Activated T-cell treated with anti-CD3 and anti-CD28 coated beads, Interleukin-2, amount 50 U/mL, for 48 hours (primary cell): Measurements from ENCODE around the gene TCTN2.
A peak's percentile ranks its signal among the peaks of the same experiment; 100 is the strongest.

Source experiments
- DNase-seq, 2 experiments: peaks; one replicate each; pipeline ENCODE4 v3.0.0-alpha.2; 2020

Gene TCTN2

GRCh38 chr12:123690191-123690840, 19.4 kb downstream of the TCTN2 start:
- DNase-seq = no peak

GRCh38 chr12:123696207-123696606, 25.3 kb downstream of the TCTN2 start:
- no peak for DNase-seq

- no peak for DNase-seq
These were observed 25.7 kb downstream of the TCTN2 start for GRCh38 chr12:123696646-123697045.

GRCh38 chr12:123705935-123706334, 35.0 kb downstream of the TCTN2 start:
- DNase-seq = peak in 1 of 2 experiments; percentile 36

- DNase-seq = no peak
These were observed 36.6 kb downstream of the TCTN2 start for GRCh38 chr12:123707466-123707865.

DNA sequence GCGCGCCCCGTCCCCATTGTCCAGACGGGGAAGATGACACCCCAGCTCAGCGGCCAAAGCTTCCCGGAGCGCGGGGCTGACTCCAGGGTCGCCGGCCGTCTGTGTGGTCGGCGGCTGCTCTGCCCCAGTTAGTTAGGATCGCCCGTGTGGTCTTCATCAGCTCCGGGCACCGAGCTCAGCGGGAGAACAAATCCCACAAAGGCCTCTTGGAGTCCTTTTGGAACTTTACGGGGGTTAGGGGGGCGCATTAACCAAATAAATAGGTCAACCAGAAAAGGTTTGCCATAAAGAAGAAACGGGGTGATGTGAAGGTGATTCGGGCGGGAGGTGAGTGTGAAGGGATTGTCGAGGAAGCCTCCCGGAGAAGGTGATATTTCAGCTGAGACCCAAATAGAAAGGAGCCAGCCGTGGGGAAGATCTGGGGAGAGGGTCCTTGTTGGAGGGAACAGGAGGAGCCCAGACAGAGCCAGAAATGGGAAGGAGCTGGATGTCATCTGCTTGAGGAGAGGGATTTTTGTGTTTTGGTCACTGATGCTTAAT, 41.9 kb downstream of the TCTN2 start:
- DNase-seq = peak in 1 of 2 experiments; percentile 47

GRCh38 chr12:123713398-123713797, 42.5 kb downstream of the TCTN2 start:
- DNase-seq = peak; percentile 53 to 59

- DNase-seq = peak; percentile 73 to 78
These were observed 43.1 kb downstream of the TCTN2 start for GRCh38 chr12:123713823-123714585.

- DNase-seq = no peak
These were observed 44.3 kb downstream of the TCTN2 start for GRCh38 chr12:123715195-123715594.

DNA sequence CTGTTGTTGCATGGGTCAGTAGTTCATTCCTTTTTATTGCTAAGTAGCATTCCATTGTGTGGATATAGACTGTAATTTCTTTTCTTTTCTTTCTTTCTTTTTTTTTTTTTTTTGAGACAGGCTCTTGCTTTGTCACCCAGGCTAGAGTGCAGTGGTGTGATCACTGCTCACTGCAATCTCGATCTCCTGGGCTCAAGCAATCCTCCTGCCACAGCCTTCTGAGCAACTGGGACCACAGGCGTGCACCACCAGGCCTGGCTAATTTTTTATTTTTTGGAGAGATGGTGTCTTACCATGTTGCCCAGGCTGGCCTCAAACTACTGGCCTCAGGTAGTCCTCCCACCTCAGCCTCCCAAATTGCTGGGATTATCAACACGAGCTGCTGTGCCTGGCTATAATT, 46.4 kb downstream of the TCTN2 start:
- DNase-seq = no peak

GRCh38 chr12:123720141-123720814, 49.4 kb downstream of the TCTN2 start:
- DNase-seq = no peak

DNA sequence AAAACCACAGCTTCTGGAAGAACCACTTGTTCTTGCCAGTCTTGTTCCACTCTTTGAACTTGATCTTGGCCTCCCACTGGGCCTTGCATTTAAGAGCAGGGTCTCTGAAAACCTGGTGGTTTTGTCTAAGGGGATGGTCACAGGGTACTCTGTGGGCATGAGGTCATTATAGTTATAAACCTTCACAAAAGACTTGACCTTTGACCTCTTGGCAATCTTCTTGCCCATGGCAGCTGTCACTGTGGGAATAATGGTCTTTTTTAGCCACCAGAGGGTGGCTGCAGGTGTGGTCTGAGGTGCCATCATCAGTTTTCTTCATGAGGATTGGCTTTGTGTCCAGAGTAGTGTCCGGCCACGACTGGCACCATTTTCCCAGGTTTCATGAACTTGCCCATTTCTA, 50.3 kb downstream of the TCTN2 start:
- no peak for DNase-seq

DNA sequence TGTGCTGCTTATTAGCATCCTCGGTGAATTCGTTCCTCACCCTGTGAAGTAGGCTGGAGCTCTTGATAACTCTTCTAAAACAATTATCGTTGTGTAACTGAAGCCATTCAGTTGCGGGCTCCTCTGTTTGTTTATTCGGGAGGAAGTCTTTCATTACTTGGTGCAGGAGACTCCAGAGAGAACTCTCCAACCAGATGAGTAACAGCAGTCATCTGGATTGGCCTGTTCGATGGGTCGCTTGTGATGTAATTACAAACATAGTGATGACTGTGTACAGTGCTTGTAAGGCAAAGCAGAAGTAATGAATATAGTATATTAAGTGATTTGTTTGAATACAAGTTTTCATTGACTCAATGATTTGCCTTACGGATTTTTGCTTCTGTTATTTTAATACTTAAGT, 52.1 kb downstream of the TCTN2 start:
- no peak for DNase-seq

- peak; percentile 34 to 46 for DNase-seq
These were observed 52.9 kb downstream of the TCTN2 start for GRCh38 chr12:123723765-123724164.

- no peak for DNase-seq
These were observed 55.3 kb downstream of the TCTN2 start for GRCh38 chr12:123726244-123726643.

DNA sequence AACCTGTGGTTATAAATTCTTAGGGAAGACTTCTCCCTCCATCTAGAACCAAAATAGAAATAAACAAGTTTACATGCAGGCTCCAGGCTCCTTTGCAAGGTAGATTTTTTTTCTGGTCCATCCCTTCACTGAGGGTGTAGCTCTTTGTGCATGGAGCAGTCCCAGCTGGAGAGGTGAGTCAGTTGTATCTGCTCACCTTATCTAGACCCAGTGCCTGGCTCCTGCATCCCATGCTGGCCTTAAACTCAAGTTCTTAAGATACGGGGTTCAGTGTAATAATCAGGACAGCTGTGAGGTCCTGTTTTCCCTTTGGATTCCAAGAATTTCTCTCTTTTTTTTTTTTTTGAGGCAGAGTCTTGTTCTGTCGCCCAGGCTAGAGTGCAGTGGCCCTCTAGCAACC, 56.0 kb downstream of the TCTN2 start:
- DNase-seq = no peak

- no peak for DNase-seq
These were observed 57.0 kb downstream of the TCTN2 start for GRCh38 chr12:123727878-123728277.

GRCh38 chr12:123731596-123731995, 60.7 kb downstream of the TCTN2 start:
- DNase-seq = no peak

DNA sequence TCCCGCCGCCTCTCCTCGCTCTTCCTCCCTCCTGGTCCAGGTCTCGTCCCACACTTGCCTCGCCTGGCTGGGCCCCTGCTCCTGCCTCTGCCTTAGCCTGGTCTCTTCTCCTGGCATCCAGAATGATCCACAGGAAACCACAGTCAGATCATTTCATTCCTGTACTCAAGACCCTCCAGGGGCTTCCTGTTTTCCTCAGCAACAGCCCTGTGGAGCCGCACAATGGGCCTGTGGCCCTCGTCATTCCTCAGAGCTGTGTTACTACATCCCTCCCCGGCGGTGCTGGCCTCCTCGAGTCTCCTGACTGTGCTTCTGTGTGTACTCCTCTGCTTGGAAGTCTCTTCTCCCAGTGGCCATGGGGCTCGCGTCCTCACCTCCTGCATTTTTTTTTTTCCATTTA, 61.3 kb downstream of the TCTN2 start:
- no peak for DNase-seq

DNA sequence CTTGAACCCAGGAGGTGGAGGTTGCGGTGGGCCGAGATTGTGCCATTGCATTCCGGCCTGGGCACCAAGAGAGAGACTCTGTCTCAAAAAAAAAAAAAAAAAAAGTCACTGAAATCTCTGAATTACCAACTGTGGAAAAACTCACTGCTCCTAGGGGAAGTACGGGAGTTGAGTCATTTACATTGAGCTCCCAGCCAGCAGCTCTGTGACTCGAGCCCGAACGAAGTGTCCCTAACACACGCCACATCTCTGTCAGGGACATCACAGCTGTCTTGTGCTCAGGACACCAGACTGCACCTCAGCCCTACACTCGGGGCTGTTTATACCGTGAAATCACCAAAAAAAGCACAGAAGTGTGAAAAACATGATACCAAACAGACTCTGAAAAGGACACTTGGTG, 62.3 kb downstream of the TCTN2 start:
- DNase-seq = no peak

- no peak for DNase-seq
These were observed 63.4 kb downstream of the TCTN2 start for GRCh38 chr12:123734268-123734667.

- no peak for DNase-seq
These were observed 71.1 kb downstream of the TCTN2 start for GRCh38 chr12:123741937-123742572.

GRCh38 chr12:123743002-123743401, 72.1 kb downstream of the TCTN2 start:
- no peak for DNase-seq
